GM19324 (cell line): Measurements from ENCODE around the gene ARL4C.

Experiments used
- ATAC-seq: cut with Tn5 transposase; IDR thresholded peaks from one replicate; pipeline ENCODE4 v1.9.1; 2021; ENCODE audit warnings: mild to moderate bottlenecking, moderate library complexity; ENCODE audit not compliant: unreplicated experiment, low FRiP score

The ARL4C gene, protein sequence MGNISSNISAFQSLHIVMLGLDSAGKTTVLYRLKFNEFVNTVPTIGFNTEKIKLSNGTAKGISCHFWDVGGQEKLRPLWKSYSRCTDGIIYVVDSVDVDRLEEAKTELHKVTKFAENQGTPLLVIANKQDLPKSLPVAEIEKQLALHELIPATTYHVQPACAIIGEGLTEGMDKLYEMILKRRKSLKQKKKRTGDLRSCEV

DNA sequence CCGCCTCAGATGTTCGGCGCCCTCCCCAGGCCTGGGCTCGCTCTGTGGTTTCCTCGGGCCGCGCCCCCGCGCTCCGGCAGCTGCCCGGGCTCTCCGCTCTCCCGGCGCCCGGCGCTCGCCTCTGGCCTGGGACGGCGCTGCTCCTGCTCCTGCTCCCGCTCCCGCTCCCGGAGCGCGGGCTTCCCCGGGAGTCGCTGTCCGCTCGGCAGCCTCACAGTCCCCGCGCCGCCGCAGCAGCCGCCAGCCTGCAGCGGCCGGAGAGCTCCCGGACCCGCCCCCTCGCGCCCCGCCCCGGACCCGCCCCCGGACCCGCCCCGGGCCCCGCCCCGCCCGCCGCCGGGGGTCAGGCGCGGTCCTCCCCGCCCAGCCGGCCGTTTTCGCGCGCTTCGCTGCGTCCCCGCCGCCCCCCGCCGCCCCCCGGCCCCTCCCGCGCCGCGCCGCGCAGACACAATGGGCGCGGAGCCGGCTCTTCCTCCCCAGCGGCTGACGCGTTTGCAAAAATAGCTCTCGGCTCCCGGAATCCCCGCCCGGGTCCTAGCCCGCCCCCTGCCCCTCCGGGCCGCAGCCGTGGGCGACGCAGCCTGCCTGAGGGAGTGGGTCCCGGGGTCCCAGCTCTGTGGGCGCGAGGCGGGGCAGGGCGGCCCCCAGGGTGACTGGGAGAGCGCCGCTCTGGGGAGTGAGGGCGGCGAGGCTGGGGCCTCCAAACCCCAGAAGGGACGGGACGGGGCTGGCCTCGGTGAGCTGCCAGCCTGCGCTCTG, at the start of gene ARL4C:
TSS of gene ARL4C (minus strand) at position 247 of the 759 bp plus-strand sequence. CDS start 495 bp downstream, outside the sequence.
- peak; percentile 74 for ATAC-seq

GRCh38 chr2:234544659-234545611, 48.1 kb upstream of the ARL4C start:
- ATAC-seq, result peak; percentile 64

DNA sequence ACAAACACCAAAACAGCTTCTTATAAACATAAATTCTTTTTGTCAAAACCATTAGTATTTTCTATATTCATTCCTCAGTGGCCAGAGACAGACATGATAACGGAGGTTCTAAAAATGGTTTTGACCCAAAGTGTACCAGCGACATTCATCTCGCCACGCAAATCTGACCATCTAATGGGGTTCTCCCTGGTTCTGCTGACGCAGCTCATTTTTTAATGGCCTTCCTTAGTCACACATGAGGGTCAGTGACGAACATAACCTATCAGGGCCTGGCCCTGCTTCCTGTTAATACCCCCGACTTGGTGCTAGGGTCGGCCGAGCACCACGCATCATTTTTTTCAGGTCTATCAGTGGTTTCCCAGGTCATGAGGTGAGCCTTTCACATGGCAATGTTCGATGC, 45.9 kb upstream of the ARL4C start:
- ATAC-seq, result no peak

DNA sequence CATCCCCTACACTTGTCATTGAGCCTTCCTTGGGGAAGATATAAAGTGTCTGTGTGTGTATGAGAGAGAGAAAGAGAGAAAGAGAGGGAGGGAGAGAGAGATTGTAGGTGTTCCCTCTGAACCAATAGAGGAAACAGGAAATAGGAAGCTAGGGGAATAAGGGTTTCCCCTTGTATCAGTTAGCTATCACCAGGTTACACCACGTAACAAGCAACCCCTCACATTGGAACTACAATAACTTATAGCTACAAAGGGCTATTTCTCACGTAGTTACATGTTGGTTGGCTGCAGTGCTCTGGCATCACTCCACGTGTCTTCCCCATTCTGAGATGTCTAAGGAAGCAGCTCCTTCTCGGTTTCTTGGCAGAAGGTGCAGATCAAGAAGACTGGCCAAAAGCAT, 41.0 kb upstream of the ARL4C start:
- ATAC-seq, result no peak

DNA sequence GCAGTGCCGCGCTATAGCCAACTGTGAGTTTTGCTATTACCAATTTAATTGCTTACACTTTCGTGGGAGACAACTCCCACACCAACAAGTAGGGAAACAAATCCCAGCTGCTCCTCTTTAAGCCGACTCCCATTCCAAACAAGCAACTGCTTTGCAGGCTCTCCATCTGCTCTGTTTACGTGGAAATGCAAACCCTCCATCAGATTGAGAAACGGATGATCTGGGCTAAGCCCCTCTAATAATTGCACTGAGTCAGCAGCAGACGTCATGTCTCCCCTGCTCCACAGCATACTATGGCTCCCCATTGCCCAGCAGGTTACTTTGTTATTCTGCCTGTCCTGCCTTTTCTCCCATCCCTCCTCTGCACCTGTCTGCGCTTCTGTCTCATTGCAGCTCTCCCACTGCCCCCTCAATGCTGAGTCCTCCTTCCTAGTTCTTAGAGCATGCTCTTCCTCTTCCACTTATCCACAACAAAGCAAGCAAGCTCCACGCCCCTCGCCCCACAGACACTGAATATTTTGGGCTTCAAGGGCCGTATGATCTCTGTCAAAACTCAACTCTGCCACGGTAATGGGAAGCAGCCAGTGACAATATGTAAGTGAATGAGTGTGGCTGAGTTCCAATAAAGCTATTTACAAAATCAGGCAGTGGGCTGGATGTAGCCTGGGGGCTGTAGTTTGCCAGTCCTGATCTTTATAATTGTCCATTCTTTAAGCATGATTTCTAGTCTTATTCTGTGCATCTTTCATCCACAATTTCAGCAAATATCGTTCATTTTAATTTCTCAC, 39.5 kb upstream of the ARL4C start:
- no peak for ATAC-seq

DNA sequence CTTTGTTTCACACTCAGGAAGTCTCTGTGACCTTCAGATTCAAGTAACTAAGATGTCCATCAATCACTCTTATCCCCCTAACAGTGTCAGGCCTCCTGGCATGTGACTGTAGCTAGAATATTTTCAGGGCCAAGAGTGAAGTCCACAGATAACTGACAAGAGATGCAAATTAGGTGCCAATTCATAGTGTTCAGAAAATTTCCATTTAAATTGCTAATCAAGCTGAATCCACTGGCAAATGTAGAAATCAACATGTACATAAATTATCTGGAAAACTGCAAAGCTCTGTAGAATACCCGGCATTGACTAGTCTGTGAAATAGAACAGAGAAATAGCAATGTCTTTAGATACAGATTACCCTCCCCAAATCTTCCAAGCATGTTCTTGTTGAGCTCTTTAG, 38.6 kb upstream of the ARL4C start:
- ATAC-seq, result no peak

- ATAC-seq, result no peak
Measured at GRCh38 chr2:234534515-234534914, 37.6 kb upstream of the ARL4C start.

- ATAC-seq, result no peak
Measured at GRCh38 chr2:234533626-234534025, 36.7 kb upstream of the ARL4C start.

GRCh38 chr2:234528410-234529148, 31.7 kb upstream of the ARL4C start:
- no peak for ATAC-seq

DNA sequence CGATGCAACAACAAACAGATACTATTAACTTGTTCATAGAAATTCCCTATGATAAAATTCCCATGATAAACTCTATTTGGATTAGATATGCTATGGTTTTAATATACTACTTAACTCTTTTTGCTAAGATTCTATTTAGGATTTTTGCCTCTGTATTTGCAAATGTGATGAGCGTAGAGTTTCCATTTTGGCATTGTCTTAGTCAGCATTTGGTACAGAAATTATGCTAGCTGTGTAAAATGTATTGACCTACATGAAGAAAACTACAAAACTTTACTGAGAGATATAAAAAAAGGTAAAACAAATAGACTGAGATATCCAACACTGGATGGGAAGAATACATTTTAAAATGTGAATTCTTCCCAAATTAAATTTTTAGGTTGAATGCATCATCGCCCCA, 29.8 kb upstream of the ARL4C start:
- ATAC-seq, result no peak

DNA sequence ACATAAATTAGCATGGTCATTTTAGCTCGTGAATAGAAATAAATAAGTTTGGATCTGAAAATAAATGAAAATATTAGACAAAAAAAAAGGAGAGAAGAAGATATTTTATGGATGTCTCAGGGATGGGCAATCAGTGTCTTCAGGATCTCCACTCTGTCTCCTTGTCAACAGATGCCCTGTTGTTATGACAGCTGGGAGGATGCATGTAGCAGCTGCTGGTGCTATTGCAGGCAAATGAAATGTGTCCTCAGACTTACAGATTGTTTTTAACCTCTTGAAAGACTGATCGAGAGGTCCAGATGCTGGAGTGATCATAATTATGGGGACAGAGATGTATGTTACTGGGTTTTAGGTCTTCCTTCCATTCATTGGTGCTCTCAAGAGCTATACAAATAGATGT, 24.7 kb upstream of the ARL4C start:
- no peak for ATAC-seq

GRCh38 chr2:234518986-234519642, 22.2 kb upstream of the ARL4C start:
- no peak for ATAC-seq

GRCh38 chr2:234517971-234518370, 21.1 kb upstream of the ARL4C start:
- ATAC-seq, result no peak

DNA sequence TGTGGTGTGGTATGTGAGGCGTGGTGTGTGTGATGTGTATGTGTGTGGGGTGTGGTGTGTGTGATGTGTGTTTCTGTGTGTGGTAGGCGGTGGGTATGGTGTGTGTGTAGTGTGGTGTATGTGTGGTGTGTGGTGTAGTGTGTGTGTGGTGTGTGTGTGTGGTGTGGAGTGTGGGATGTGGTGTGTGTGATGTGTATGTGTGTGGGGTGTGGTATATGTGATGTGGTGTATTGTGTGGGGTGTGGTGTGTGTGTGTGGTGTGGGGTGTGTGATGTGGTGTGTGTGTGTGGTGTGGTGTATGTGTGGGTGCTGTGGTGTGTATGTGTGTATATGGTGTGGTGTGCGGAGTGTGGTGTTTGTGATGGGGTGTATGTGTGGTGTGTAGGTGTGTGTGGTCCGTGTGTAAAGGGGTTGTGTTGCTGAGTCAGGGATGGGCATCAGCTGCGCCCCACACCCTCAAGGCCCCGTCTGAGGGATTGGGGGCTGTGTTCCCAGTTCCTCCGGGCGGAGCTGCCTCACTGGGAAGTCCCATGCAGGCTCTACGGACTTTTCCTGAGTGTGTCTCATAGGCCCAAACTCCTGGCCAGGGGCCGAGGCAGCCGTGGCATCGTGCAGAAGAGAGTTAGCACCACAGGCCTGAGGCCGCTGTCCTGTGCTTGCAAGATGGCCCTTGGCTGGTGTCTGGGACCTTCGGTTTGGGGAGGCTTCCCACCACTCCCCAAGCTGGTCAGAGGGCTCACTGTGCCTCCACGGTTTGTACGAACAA, 18.2 kb upstream of the ARL4C start:
- no peak for ATAC-seq

- ATAC-seq, result no peak
Measured at GRCh38 chr2:234514099-234514498, 17.2 kb upstream of the ARL4C start.

- no peak for ATAC-seq
Measured at GRCh38 chr2:234512884-234513669, 16.2 kb upstream of the ARL4C start.

GRCh38 chr2:234502919-234503285, 6.0 kb upstream of the ARL4C start:
- no peak for ATAC-seq
